Measurements from ENCODE around the gene EPC2. TPM values are rescaled to one million over a fixed set of nuclear protein-coding genes. Genes with fewer than 3 reads are reported as not detected.

Gene EPC2
- total RNA-seq, 1 donor from 2014 or later = 35.9 TPM

- TF ChIP-seq CTCF (conservative IDR thresholded peaks at IDR 0.05) = no peak
- H3K4me3 Mint-ChIP-seq = no peak overlapping the region
Observed at GRCh38 chr2:148603562-148603920, 41.0 kb upstream of the EPC2 start.

GRCh38 chr2:148604927-148605326 is 39.6 kb upstream of the EPC2 start:
- H3K27me3 Mint-ChIP-seq = peaks cover 3% of the 10 kb centered on the region
- H3K4me1 Mint-ChIP-seq (ENCODE audit: unreplicated experiment) = no peaks in the 10 kb centered on the region
- DNase-seq (ENCODE audit: extremely low spot score, unreplicated experiment) = no peak
- no peak overlapping the region for H3K27ac Mint-ChIP-seq
- H3K4me3 Mint-ChIP-seq = no peak overlapping the region
- TF ChIP-seq CTCF (conservative IDR thresholded peaks at IDR 0.05) = no peak
- peaks cover 3% of the 10 kb centered on the region for H3K36me3 Mint-ChIP-seq
- peaks cover 8% of the 10 kb centered on the region for H3K9me3 Mint-ChIP-seq

More at GRCh38 chr2:148603562-148603920, 41.0 kb upstream of the EPC2 start:
- Mint-ChIP-seq H3K36me3 (peaks cover 3% of the 10 kb centered on the region), H3K4me1 (ENCODE audit: unreplicated experiment) (no peaks in the 10 kb centered on the region), H3K9me3 (peaks cover 8% of the 10 kb centered on the region), H3K27me3 (peaks cover 6% of the 10 kb centered on the region), H3K27ac (no peak overlapping the region)
- no peak for DNase-seq (ENCODE audit: extremely low spot score, unreplicated experiment)

GRCh38 chr2:148607566-148607965 is 37.0 kb upstream of the EPC2 start:
- H3K4me3 Mint-ChIP-seq = no peak overlapping the region
- no peaks in the 10 kb centered on the region for H3K4me1 Mint-ChIP-seq (ENCODE audit: unreplicated experiment)
- no peak for DNase-seq (ENCODE audit: extremely low spot score, unreplicated experiment)
- no peak overlapping the region for H3K27ac Mint-ChIP-seq
- peaks cover 4% of the 10 kb centered on the region for H3K9me3 Mint-ChIP-seq
- no peaks in the 10 kb centered on the region for H3K36me3 Mint-ChIP-seq
- no peaks in the 10 kb centered on the region for H3K27me3 Mint-ChIP-seq
- no peak for TF ChIP-seq CTCF (conservative IDR thresholded peaks at IDR 0.05)

GRCh38 chr2:148613231-148614013 is 31.1 kb upstream of the EPC2 start:
- no peak for TF ChIP-seq CTCF (conservative IDR thresholded peaks at IDR 0.05)
- peaks cover 4% of the 10 kb centered on the region for H3K9me3 Mint-ChIP-seq
- no peak overlapping the region for H3K4me3 Mint-ChIP-seq
- H3K27me3 Mint-ChIP-seq = no peaks in the 10 kb centered on the region
- H3K4me1 Mint-ChIP-seq (ENCODE audit: unreplicated experiment) = peaks cover 24% of the 10 kb centered on the region
- no peaks in the 10 kb centered on the region for H3K36me3 Mint-ChIP-seq
- DNase-seq (ENCODE audit: extremely low spot score, unreplicated experiment) = no peak
- peak overlapping the region; percentile 93 for H3K27ac Mint-ChIP-seq

GRCh38 chr2:148614014-148614321 is 30.6 kb upstream of the EPC2 start:
- Mint-ChIP-seq H3K4me3 (peak overlapping the region; percentile 48), H3K36me3 (no peaks in the 10 kb centered on the region), H3K4me1 (ENCODE audit: unreplicated experiment) (peaks cover 24% of the 10 kb centered on the region), H3K9me3 (peaks cover 4% of the 10 kb centered on the region), H3K27ac (peak overlapping the region; percentile 93), H3K27me3 (no peaks in the 10 kb centered on the region)
- DNase-seq (ENCODE audit: extremely low spot score, unreplicated experiment) = no peak
- TF ChIP-seq CTCF (conservative IDR thresholded peaks at IDR 0.05) = no peak

Data from type B pancreatic cell (in vitro differentiated cells).